Activated gamma-delta T cell (primary cell): ENCODE data around the gene CCSER1.
"Not testable (repeated sequence)": the region's sequence is repeated elsewhere in the genome, so short reads cannot be mapped to it uniquely, and the experiment has no call there.

Experiments
- DNase-seq: peaks from one replicate; lab custom pipeline; 2025; lab: John Stamatoyannopoulos, UW

Gene CCSER1

GRCh38 chr4:90840291-90840690, 713.1 kb downstream of the CCSER1 start:
- DNase-seq: no peak

GRCh38 chr4:90840828-90841227, 713.6 kb downstream of the CCSER1 start:
- DNase-seq: no peak

- DNase-seq: no peak
Measured at GRCh38 chr4:90841676-90842075, 714.5 kb downstream of the CCSER1 start.

- DNase-seq: no peak
Measured at GRCh38 chr4:90842960-90843359, 715.8 kb downstream of the CCSER1 start.

- no peak for DNase-seq
Measured at GRCh38 chr4:90844241-90844640, 717.0 kb downstream of the CCSER1 start.

GRCh38 chr4:90845777-90846176, 718.6 kb downstream of the CCSER1 start:
- no peak for DNase-seq

- DNase-seq: no peak
Measured at GRCh38 chr4:90852237-90852636, 725.0 kb downstream of the CCSER1 start.

GRCh38 chr4:90855111-90855510, 727.9 kb downstream of the CCSER1 start:
- no peak for DNase-seq

GRCh38 chr4:90857081-90857820, 730.1 kb downstream of the CCSER1 start:
- no peak for DNase-seq

- DNase-seq: no peak
Measured at GRCh38 chr4:90875791-90876190, 748.6 kb downstream of the CCSER1 start.

GRCh38 chr4:90876296-90876695, 749.1 kb downstream of the CCSER1 start:
- no peak for DNase-seq

GRCh38 chr4:90883519-90883918, 756.3 kb downstream of the CCSER1 start:
- no peak for DNase-seq

- no peak for DNase-seq
Measured at GRCh38 chr4:90888571-90888970, 761.4 kb downstream of the CCSER1 start.

- no peak for DNase-seq
Measured at GRCh38 chr4:90889171-90889570, 762.0 kb downstream of the CCSER1 start.

GRCh38 chr4:90903413-90903812, 776.2 kb downstream of the CCSER1 start:
- not testable (repeated sequence) for DNase-seq

- DNase-seq: no peak
Measured at GRCh38 chr4:90904021-90904420, 776.8 kb downstream of the CCSER1 start.

- no peak for DNase-seq
Measured at GRCh38 chr4:90906239-90906638, 779.0 kb downstream of the CCSER1 start.

- not testable (repeated sequence) for DNase-seq
Measured at GRCh38 chr4:90911724-90912434, 784.7 kb downstream of the CCSER1 start.

- DNase-seq: no peak
Measured at GRCh38 chr4:90922174-90922573, 795.0 kb downstream of the CCSER1 start.

- DNase-seq: no peak
Measured at GRCh38 chr4:90926957-90927356, 799.8 kb downstream of the CCSER1 start.

- DNase-seq: no peak
Measured at GRCh38 chr4:90943311-90943710, 816.1 kb downstream of the CCSER1 start.

GRCh38 chr4:90946945-90947344, 819.8 kb downstream of the CCSER1 start:
- no peak for DNase-seq

- no peak for DNase-seq
Measured at GRCh38 chr4:90950385-90950841, 823.2 kb downstream of the CCSER1 start.
